Lower leg skin (tissue), 4 donors: Measurements from ENCODE around the gene LYZL2. TPM values are rescaled to one million over a fixed set of nuclear protein-coding genes. Genes with fewer than 3 reads are reported as not detected.

Experiments
- DNase-seq, 2 donors: peaks; one replicate each; pipeline ENCODE4 v3.0.0-alpha.2; 2019; ENCODE audit warnings: low spot score in 2 of 2
- H3K4me3 ChIP-seq: fragments of 200-600 bp; sonication (generic); 2 replicates; pipeline ENCODE4 v1.5.1; 2017; ENCODE audit warnings: mild to moderate bottlenecking, low read depth; ENCODE audit not compliant: poor library complexity, severe bottlenecking
- POLR2A ChIP-seq, 2 donors: fragments of 450-650 bp; IDR thresholded peaks; one replicate each; pipeline ENCODE4 v1.6.1; 2016 to 2017; ENCODE audit warnings: antibody characterized with exemption in 2 of 2, mild to moderate bottlenecking in 1 of 2, moderate library complexity in 1 of 2
- WGBS, 2 donors: methylation state at CpG; one replicate each; pipeline ENCODE4 v1.1.5; 2018; 5-methylcytosine and 5-hydroxymethylcytosine counted together
- intact Hi-C: fragments of 100-400 bp; cut with DNase I; formaldehyde crosslinking; loops from one replicate; pipeline ENCODE4 v1.15.0; 2023; ENCODE audit warnings: low total_unique reads
- total RNA-seq, 4 donors: library from RNA; depleted of rRNA; stranded (reverse); fragments of >200 nt; gene quantifications; one replicate each; pipeline ENCODE4 v1.1.0, GENCODE V29; 2016
- TF ChIP-seq, protein P1 (sequence below), 3 donors: fragments of 450-650 bp; IDR thresholded peaks; one replicate each; pipeline ENCODE4 v1.5.1; 2016; ENCODE audit warnings: antibody characterized with exemption in 3 of 3, mild to moderate bottlenecking in 3 of 3, moderate library complexity in 2 of 3

The LYZL2 gene
- total RNA-seq, 4 donors from 2014 or later, result not detected

GRCh38 chr10:30574432-30574796, 55.1 kb downstream of the LYZL2 start:
- intact Hi-C loops, result no loop called here
- TF ChIP-seq, protein P1, sequence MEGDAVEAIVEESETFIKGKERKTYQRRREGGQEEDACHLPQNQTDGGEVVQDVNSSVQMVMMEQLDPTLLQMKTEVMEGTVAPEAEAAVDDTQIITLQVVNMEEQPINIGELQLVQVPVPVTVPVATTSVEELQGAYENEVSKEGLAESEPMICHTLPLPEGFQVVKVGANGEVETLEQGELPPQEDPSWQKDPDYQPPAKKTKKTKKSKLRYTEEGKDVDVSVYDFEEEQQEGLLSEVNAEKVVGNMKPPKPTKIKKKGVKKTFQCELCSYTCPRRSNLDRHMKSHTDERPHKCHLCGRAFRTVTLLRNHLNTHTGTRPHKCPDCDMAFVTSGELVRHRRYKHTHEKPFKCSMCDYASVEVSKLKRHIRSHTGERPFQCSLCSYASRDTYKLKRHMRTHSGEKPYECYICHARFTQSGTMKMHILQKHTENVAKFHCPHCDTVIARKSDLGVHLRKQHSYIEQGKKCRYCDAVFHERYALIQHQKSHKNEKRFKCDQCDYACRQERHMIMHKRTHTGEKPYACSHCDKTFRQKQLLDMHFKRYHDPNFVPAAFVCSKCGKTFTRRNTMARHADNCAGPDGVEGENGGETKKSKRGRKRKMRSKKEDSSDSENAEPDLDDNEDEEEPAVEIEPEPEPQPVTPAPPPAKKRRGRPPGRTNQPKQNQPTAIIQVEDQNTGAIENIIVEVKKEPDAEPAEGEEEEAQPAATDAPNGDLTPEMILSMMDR (IDR thresholded peaks at IDR 0.05), result no peak
- no peak for TF ChIP-seq POLR2A (IDR thresholded peaks at IDR 0.05)

GRCh38 chr10:30573721-30574431, 55.7 kb downstream of the LYZL2 start:
- intact Hi-C loops, result no loop called here
- H3K4me3 ChIP-seq, result no peak overlapping the region
- WGBS, 2 donors, result 69 to 78% methylated on average over 7 of the region's 7 CpGs
- DNase-seq, result no peak
- TF ChIP-seq POLR2A (IDR thresholded peaks at IDR 0.05), result no peak
- TF ChIP-seq, protein P1 (IDR thresholded peaks at IDR 0.05), result no peak

More at GRCh38 chr10:30574432-30574796, 55.1 kb downstream of the LYZL2 start:
- DNase-seq, result no peak
- WGBS, 2 donors, result 93 to 96% methylated on average over 4 of the region's 4 CpGs
- no peak overlapping the region for H3K4me3 ChIP-seq

GRCh38 chr10:30565449-30565848, 64.1 kb downstream of the LYZL2 start:
- TF ChIP-seq, protein P1 (IDR thresholded peaks at IDR 0.05), result no peak
- no peak for DNase-seq
- intact Hi-C loops, result no loop called here

DNA sequence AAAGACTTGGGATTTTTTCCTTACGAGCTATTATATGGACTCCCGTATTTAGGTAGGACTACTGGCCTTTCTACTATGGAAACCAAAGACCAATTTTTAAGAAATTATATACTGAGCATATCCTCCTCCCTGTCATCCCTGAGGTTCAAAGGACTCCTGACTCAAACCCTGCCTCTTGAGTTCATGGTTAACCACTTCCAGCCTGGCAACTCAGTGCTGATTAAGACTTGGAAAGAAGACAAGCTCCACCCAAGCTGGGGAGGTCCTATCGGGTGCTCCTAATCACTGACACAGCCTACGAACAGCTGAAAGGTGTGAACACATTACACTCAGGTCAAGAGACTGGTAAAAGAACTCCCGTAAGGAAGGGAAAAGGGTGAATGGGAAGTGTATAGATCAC, 66.8 kb downstream of the LYZL2 start:
- no peak overlapping the region for H3K4me3 ChIP-seq
- TF ChIP-seq, protein P1 (IDR thresholded peaks at IDR 0.05), result no peak
- TF ChIP-seq POLR2A (IDR thresholded peaks at IDR 0.05), result no peak
- no peak for DNase-seq
- intact Hi-C loops, result no loop called here
- 76% methylated on average over 5 of the region's 5 CpGs for WGBS, 2 donors

More at GRCh38 chr10:30565449-30565848, 64.1 kb downstream of the LYZL2 start:
- H3K4me3 ChIP-seq, result no peak overlapping the region
- 42 to 50% methylated on average over 2 of the region's 2 CpGs for WGBS, 2 donors

Other genes with a start within 250 kb of the LYZL2 start
- gene MAP3K8, start 195.6 kb downstream of the LYZL2 start, total RNA-seq, result 10 to 100 TPM; 27.0 to 41.8 (median 35.5) TPM